Measurements from ENCODE around the gene NSRP1.
"Not testable (repeated sequence)": the region's sequence is repeated elsewhere in the genome, so short reads cannot be mapped to it uniquely, and the experiment has no call there.

NSRP1 gene

GRCh38 chr17:30116661-30117551, at the start of gene NSRP1:
Gene NSRP1, plus strand, starts transcription at chr17:30116816. Its CDS starts 28 bp downstream, at chr17:30116844.
- peak; percentile 40 to 94 (median 84) for DNase-seq

GRCh38 chr17:30068465-30068864, 48.2 kb upstream of the NSRP1 start:
- no peak for DNase-seq

GRCh38 chr17:30074254-30074653, 42.4 kb upstream of the NSRP1 start:
- no peak for DNase-seq

GRCh38 chr17:30074730-30075129, 41.9 kb upstream of the NSRP1 start:
- DNase-seq, result no peak

- no peak for DNase-seq
Measured at GRCh38 chr17:30082773-30083172, 33.8 kb upstream of the NSRP1 start.

- DNase-seq, result no peak
Measured at GRCh38 chr17:30084788-30085187, 31.8 kb upstream of the NSRP1 start.

- no peak for DNase-seq
Measured at GRCh38 chr17:30086896-30087295, 29.7 kb upstream of the NSRP1 start.

- not testable (repeated sequence) for DNase-seq
Measured at GRCh38 chr17:30087431-30087830, 29.2 kb upstream of the NSRP1 start.

- no peak for DNase-seq
Measured at GRCh38 chr17:30091121-30091670, 25.4 kb upstream of the NSRP1 start.

GRCh38 chr17:30091771-30092170, 24.8 kb upstream of the NSRP1 start:
- DNase-seq, result no peak

GRCh38 chr17:30092886-30093285, 23.7 kb upstream of the NSRP1 start:
- DNase-seq, result no peak

GRCh38 chr17:30093463-30094147, 23.0 kb upstream of the NSRP1 start:
- DNase-seq, result peak in 28 of 51 donors; percentile 0 to 64 (median 12)

- peak in 1 of 51 donors; percentile 2 for DNase-seq
Measured at GRCh38 chr17:30095507-30096244, 20.9 kb upstream of the NSRP1 start.

- no peak for DNase-seq
Measured at GRCh38 chr17:30101686-30102390, 14.8 kb upstream of the NSRP1 start.

- no peak for DNase-seq
Measured at GRCh38 chr17:30103921-30104320, 12.7 kb upstream of the NSRP1 start.

GRCh38 chr17:30104575-30105339, 11.9 kb upstream of the NSRP1 start:
- peak in 47 of 51 donors; percentile 14 to 84 (median 57) for DNase-seq

GRCh38 chr17:30112794-30113193, 3.8 kb upstream of the NSRP1 start:
- no peak for DNase-seq

GRCh38 chr17:30113213-30113612, 3.4 kb upstream of the NSRP1 start:
- DNase-seq, result no peak

GRCh38 chr17:30116345-30116660, 313 bp upstream of the NSRP1 start:
- DNase-seq, result no peak

- DNase-seq, result no peak
Measured at GRCh38 chr17:30117675-30118081, 1.1 kb downstream of the NSRP1 start.
